Mesothelial cell of epicardium (in vitro differentiated cells): ENCODE data around the gene PLCB1. TPM values are rescaled to one million over a fixed set of nuclear protein-coding genes. Genes with fewer than 3 reads are reported as not detected.

Experiments
- DNase-seq, 2 experiments: peaks; one replicate each; pipeline ENCODE4 v3.0.0; 2021; ENCODE audit warnings: low spot score in 2 of 2; ENCODE audit not compliant: unreplicated experiment in 2 of 2
- H3K27ac Mint-ChIP-seq: 2 replicates; pipeline ENCODE4 v1.8.0; 2021; ENCODE audit warnings: mixed read lengths
- H3K27me3 Mint-ChIP-seq: 2 replicates; pipeline ENCODE4 v1.8.0; 2021; ENCODE audit warnings: low read depth, mixed read lengths
- H3K36me3 Mint-ChIP-seq: 2 replicates; pipeline ENCODE4 v1.8.0; 2021; ENCODE audit warnings: mixed read lengths
- H3K4me1 Mint-ChIP-seq: 2 replicates; pipeline ENCODE4 v1.8.0; 2021; ENCODE audit warnings: mixed read lengths
- H3K4me3 Mint-ChIP-seq: 2 replicates; pipeline ENCODE4 v1.8.0; 2021; ENCODE audit warnings: mild to moderate bottlenecking, moderate library complexity, mixed read lengths
- H3K9me3 Mint-ChIP-seq: 2 replicates; pipeline ENCODE4 v1.8.0; 2021; ENCODE audit warnings: mixed read lengths
- CTCF ChIP-seq: fragments of 200-600 bp; sonication (generic); IDR thresholded peaks from one replicate; pipeline ENCODE4 v1.5.0; 2021; ENCODE audit warnings: antibody characterized with exemption; ENCODE audit not compliant: unreplicated experiment
- total RNA-seq: library from RNA; stranded (reverse); gene quantifications from 3 replicates; pipeline ENCODE4 v1.2.1, GENCODE V29; 2021

Gene PLCB1
- total RNA-seq, 1 donor from 2014 or later = 41.5 TPM

- H3K27ac Mint-ChIP-seq = no peak overlapping the region
These were observed 173.4 kb downstream of the PLCB1 start for GRCh38 chr20:8305449-8305978.

DNA sequence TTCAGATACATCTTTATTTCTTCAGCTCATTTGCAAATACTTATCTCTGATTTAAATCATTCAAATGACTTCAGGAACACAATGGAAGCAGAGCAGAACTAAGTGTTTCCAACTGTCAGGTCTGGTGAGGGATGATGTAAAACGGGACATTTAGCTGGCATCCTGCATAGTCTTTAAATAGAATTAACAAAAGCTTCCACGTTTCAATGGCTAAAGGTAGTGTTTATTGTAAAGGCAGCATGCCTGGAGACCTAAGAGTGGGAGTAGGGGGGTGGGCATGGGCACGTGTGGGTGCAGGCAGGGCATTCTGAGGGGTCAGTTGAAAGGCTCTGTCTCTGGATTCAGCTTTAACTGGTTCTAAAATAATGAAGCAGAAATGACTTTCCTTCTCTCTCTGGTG is 174.9 kb downstream of the PLCB1 start:
- TF ChIP-seq CTCF = no peak
- no peak for DNase-seq
- Mint-ChIP-seq H3K27me3 (no peaks in the 10 kb centered on the region), H3K4me3 (no peak overlapping the region), H3K36me3 (no peaks in the 10 kb centered on the region), H3K27ac (no peak overlapping the region), H3K4me1 (peaks cover 23% of the 10 kb centered on the region), H3K9me3 (no peaks in the 10 kb centered on the region)

More at GRCh38 chr20:8305449-8305978, 173.4 kb downstream of the PLCB1 start:
- no peaks in the 10 kb centered on the region for H3K27me3 Mint-ChIP-seq
- no peaks in the 10 kb centered on the region for H3K9me3 Mint-ChIP-seq
- H3K4me1 Mint-ChIP-seq = peaks cover 21% of the 10 kb centered on the region
- H3K36me3 Mint-ChIP-seq = no peaks in the 10 kb centered on the region
- TF ChIP-seq CTCF = peak; percentile 68
- peak; percentile 27 to 47 for DNase-seq
- no peak overlapping the region for H3K4me3 Mint-ChIP-seq

- H3K4me1 Mint-ChIP-seq = peaks cover 15% of the 10 kb centered on the region
- H3K9me3 Mint-ChIP-seq = peaks cover 4% of the 10 kb centered on the region
- no peak overlapping the region for H3K27ac Mint-ChIP-seq
- no peak for TF ChIP-seq CTCF
- no peaks in the 10 kb centered on the region for H3K27me3 Mint-ChIP-seq
- no peak overlapping the region for H3K4me3 Mint-ChIP-seq
- no peaks in the 10 kb centered on the region for H3K36me3 Mint-ChIP-seq
- no peak for DNase-seq
These were observed 177.6 kb downstream of the PLCB1 start for GRCh38 chr20:8309634-8310033.

DNA sequence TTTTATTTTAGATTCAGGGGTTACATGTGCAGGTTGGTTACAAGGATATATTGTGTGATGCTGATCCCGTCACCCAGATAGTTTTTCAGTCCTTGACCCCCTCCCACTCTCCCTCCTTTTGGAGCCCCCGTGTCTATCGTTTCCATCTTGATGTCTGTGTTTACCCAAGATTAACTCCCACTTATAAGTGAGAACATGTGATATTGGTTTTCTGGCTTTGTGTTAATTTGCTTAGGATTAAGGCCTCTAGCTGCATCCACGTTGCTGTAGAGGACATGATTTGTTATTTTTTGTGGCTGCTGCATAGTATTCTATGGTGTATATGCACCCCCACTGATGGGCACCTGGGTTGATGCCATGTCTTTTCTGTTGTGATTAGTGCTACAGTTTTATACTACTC is 178.6 kb downstream of the PLCB1 start:
- no peak for TF ChIP-seq CTCF
- Mint-ChIP-seq H3K4me3 (no peak overlapping the region), H3K27ac (no peak overlapping the region), H3K36me3 (no peaks in the 10 kb centered on the region), H3K27me3 (no peaks in the 10 kb centered on the region), H3K4me1 (peaks cover 15% of the 10 kb centered on the region), H3K9me3 (peaks cover 4% of the 10 kb centered on the region)
- no peak for DNase-seq

GRCh38 chr20:8313073-8313472 is 181.0 kb downstream of the PLCB1 start:
- Mint-ChIP-seq H3K9me3 (peaks cover 4% of the 10 kb centered on the region), H3K27ac (no peak overlapping the region), H3K36me3 (no peaks in the 10 kb centered on the region), H3K4me3 (no peak overlapping the region), H3K4me1 (peaks cover 8% of the 10 kb centered on the region), H3K27me3 (no peaks in the 10 kb centered on the region)
- no peak for DNase-seq
- no peak for TF ChIP-seq CTCF
